ENCODE data around the gene MCEMP1.

GRCh38 chr19:7633698-7634097 is 43.2 kb upstream of the MCEMP1 start, which contains the start of gene PCP2:
- TF ChIP-seq CTCF (IDR thresholded peaks at IDR 0.05; ENCODE audit: poor library complexity) (no peak), EZH2phosphoT487 (IDR thresholded peaks at IDR 0.05; ENCODE audit: low read depth, severe bottlenecking, unreplicated experiment) (no peak)
